Transverse colon (tissue), 4 donors: ENCODE measurements around the gene FLNA.

Experiments used
- POLR2A ChIP-seq: fragments of 450-650 bp; IDR thresholded peaks from one replicate; pipeline ENCODE4 v1.6.1; 2016; ENCODE audit warnings: antibody characterized with exemption, mild to moderate bottlenecking, moderate library complexity
- POLR2AphosphoS5 ChIP-seq, 3 donors: sonication (generic); formaldehyde crosslinking; IDR thresholded peaks; one replicate each; pipeline ENCODE4 v1.6.1; 2016; ENCODE audit warnings: antibody characterized with exemption in 3 of 3
- TF ChIP-seq, protein P1 (sequence below), 5 experiments: fragments of 200-600 bp in 3 of 5; fragments of 450-650 bp in 2 of 5; sonication (generic) in 3 of 5; IDR thresholded peaks; 1 replicate in 2 of 5; 2 replicates in 3 of 5; pipeline ENCODE4 v1.5.1; 2016 to 2017; ENCODE audit warnings: antibody characterized with exemption in 5 of 5, inconsistent platforms in 3 of 5, mild to moderate bottlenecking in 2 of 5, moderate library complexity in 1 of 5

DNA sequence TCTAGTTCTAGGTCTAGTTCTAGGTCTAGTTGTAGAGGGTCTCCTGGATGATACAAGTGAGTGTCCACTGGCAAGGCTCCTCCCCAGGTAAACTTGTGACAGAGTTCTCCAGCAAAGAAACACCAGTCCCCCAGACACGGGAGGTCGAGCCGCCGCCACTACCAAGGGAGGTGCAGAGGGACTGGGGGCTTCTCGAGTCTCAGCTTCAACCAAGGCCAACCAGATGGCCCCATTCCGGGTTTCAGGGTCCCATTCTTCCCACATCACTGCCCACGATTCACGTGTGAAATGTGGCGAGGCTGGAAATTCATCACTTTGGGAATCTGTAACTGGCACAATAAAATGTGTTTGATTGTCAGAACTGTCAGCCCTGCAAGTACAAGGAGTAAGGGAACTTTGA lies 41.3 kb downstream of the FLNA start:
- TF ChIP-seq, protein P1, sequence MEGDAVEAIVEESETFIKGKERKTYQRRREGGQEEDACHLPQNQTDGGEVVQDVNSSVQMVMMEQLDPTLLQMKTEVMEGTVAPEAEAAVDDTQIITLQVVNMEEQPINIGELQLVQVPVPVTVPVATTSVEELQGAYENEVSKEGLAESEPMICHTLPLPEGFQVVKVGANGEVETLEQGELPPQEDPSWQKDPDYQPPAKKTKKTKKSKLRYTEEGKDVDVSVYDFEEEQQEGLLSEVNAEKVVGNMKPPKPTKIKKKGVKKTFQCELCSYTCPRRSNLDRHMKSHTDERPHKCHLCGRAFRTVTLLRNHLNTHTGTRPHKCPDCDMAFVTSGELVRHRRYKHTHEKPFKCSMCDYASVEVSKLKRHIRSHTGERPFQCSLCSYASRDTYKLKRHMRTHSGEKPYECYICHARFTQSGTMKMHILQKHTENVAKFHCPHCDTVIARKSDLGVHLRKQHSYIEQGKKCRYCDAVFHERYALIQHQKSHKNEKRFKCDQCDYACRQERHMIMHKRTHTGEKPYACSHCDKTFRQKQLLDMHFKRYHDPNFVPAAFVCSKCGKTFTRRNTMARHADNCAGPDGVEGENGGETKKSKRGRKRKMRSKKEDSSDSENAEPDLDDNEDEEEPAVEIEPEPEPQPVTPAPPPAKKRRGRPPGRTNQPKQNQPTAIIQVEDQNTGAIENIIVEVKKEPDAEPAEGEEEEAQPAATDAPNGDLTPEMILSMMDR (IDR thresholded peaks at IDR 0.05): no peak
- TF ChIP-seq POLR2A (no peak), POLR2AphosphoS5 (IDR thresholded peaks at IDR 0.05) (no peak)
